Stimulated activated memory B cell treated with anti-CD40 and anti-IgM and Interleukin-4, amounts not matched to agents 10 μg/mL and 1 μg/mL and 100 μg/mL, for 72 hours (primary cell): ENCODE measurements around the gene ESRRB.
"Not testable (repeated sequence)": the region's sequence is repeated elsewhere in the genome, so short reads cannot be mapped to it uniquely, and the experiment has no call there.

ENCODE experiments used
- ATAC-seq: fragments of 150-1000 bp; cut with Tn5 transposase; 2 replicates; pipeline ENCODE4 v1.10.0; 2021
- H3K27ac Mint-ChIP-seq: one replicate; pipeline ENCODE4 v1.8.0; 2022; ENCODE audit warnings: mild to moderate bottlenecking, mixed read lengths
- H3K27me3 Mint-ChIP-seq: one replicate; pipeline ENCODE4 v1.8.0; 2022; ENCODE audit warnings: mixed read lengths
- H3K36me3 Mint-ChIP-seq: one replicate; pipeline ENCODE4 v1.8.0; 2022; ENCODE audit warnings: mixed read lengths
- H3K4me1 Mint-ChIP-seq: one replicate; pipeline ENCODE4 v1.8.0; 2022; ENCODE audit warnings: mixed read lengths
- H3K4me3 Mint-ChIP-seq: one replicate; pipeline ENCODE4 v1.8.0; 2022; ENCODE audit warnings: mild to moderate bottlenecking, moderate library complexity, mixed read lengths
- H3K9me3 Mint-ChIP-seq: one replicate; pipeline ENCODE4 v1.8.0; 2022; ENCODE audit warnings: mixed read lengths

Gene ESRRB

DNA sequence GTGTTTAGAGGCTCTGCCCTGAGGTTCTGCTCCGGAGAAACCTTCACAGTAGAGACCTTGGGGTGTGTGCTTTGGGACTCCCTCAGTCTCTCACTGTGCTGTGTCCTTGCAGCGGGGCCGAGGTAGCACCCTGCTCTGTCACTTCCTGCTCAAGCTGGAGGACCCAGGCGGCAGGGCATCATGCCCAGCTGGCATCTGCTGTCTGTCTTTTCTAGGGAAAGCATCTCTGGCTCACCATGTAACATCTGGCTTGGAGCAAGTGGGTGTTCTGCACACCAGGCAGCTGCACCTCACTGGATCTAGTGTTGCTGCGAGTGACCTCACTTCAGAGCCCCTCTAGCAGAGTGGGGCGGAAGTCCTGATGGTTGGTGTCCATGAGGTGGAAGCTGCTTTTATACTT lies 124.5 kb downstream of the ESRRB start:
- Mint-ChIP-seq H3K4me1 (peaks cover 9% of the 10 kb centered on the region), H3K27me3 (peaks cover 45% of the 10 kb centered on the region), H3K9me3 (no peaks in the 10 kb centered on the region), H3K27ac (no peak overlapping the region), H3K36me3 (no peaks in the 10 kb centered on the region), H3K4me3 (no peak overlapping the region)
- no peak for ATAC-seq

DNA sequence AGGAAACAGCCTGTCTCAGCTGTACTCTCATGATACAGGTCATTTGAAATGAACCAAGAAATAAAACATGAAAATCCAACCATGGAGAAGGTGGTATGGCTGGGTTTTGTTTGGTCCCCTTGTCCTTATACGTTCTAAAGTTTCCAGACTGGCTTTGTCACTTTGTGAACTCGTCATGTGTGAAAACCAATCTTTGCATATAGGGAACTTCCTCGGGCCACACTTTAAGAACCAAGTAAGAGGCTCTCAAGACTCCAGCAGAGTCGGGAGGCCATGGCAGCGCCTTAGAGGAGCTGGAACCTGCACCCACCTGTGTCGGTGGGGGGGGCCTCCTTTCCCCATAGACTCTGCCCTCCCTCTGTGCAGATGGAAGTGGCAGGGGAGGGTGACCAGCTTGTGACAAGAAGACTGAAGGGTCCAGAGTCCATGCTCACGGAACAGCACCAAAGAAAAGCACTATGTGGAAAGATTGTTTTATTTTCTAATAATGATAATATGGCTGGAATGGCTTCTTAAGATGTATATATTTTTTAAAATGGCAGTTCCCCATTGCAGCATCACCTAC lies 125.3 kb downstream of the ESRRB start:
- no peak for ATAC-seq
- peaks cover 9% of the 10 kb centered on the region for H3K4me1 Mint-ChIP-seq
- no peak overlapping the region for H3K4me3 Mint-ChIP-seq
- H3K9me3 Mint-ChIP-seq = no peaks in the 10 kb centered on the region
- no peaks in the 10 kb centered on the region for H3K36me3 Mint-ChIP-seq
- no peak overlapping the region for H3K27ac Mint-ChIP-seq
- H3K27me3 Mint-ChIP-seq = peaks cover 40% of the 10 kb centered on the region

DNA sequence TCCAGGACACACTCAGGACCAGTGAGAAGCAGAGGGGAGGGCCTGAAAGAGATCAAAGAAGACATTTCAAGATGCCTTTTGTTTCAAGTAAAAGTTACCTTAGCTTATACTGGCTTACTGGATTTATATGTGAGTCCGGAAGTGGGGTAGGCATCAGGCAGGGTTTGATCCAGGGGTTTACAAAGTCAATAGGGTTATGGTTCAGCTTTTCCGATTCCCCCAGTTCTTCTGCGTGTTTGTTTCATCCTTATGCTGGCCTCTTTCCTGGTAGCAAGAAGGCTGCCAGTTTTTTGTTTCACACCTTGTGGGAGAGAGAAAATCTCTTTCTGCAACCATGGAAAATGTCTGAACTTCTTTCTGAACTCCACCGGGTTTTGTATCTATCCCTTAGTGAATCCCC lies 126.3 kb downstream of the ESRRB start:
- Mint-ChIP-seq H3K27me3 (peaks cover 34% of the 10 kb centered on the region), H3K36me3 (no peaks in the 10 kb centered on the region), H3K4me1 (peaks cover 9% of the 10 kb centered on the region), H3K27ac (no peak overlapping the region), H3K4me3 (no peak overlapping the region), H3K9me3 (no peaks in the 10 kb centered on the region)
- no peak for ATAC-seq

DNA sequence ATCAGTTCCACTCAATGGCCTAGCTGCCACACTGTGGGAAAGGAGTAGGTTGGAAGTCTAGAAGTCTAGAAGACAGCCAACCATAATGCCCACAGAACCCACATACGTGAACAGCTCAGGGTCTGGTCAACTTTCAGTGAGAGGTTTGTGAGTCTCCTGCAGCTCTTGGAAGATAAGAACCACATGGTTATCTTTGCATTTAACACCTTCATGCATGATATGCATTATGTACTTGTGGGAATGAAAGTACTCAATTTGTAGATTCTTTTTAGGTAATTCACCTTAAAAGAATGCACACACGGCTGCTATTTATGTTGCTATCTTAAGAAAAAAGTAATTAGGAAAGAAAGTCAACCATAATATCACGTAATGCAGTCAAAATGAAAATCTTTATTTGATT lies 126.7 kb downstream of the ESRRB start:
- H3K9me3 Mint-ChIP-seq = no peaks in the 10 kb centered on the region
- no peak overlapping the region for H3K27ac Mint-ChIP-seq
- ATAC-seq = no peak
- H3K4me3 Mint-ChIP-seq = no peak overlapping the region
- H3K36me3 Mint-ChIP-seq = no peaks in the 10 kb centered on the region
- peaks cover 9% of the 10 kb centered on the region for H3K4me1 Mint-ChIP-seq
- peaks cover 34% of the 10 kb centered on the region for H3K27me3 Mint-ChIP-seq

DNA sequence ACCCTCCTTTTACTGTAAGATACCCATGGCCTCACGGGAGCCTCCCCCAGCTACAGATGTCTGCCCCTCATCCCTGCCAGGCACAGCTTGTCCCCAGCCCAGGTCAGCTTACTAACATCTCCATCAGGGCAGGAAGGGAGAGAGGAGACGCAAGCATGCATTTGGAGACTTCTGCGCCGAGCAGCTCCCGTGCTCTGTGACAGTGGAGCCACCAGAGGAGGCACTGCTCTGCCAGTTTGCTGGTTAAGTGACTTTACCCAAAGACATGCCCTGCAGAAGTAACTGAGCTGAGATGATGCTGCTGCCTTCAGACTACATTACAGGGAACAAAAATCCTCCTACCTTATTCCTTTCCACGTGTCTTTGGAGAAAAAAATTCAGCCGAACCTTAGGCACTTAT lies 133.4 kb downstream of the ESRRB start:
- Mint-ChIP-seq H3K4me3 (no peak overlapping the region), H3K4me1 (no peaks in the 10 kb centered on the region), H3K27me3 (peaks cover 22% of the 10 kb centered on the region), H3K9me3 (no peaks in the 10 kb centered on the region), H3K27ac (no peak overlapping the region), H3K36me3 (no peaks in the 10 kb centered on the region)
- ATAC-seq = no peak

DNA sequence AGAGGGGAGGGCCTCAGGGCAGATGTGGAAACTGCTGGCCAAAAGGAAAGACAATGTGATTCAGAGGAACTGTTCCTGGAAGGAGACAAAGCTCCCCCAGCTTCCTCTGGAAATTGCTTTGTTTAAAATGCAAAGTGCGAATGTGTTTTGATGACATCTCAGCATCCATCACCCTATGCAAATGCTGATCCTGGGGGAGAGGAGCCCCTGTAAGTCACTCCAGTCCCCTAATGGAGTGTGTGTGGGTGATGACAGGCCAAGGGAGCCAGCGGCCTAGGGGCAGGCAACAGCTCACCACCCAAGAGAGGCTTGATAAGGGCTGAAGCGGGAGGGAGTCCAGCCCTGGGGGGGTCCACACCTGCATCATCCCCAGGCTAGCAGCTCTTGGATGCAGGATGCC lies 134.2 kb downstream of the ESRRB start:
- Mint-ChIP-seq H3K27me3 (peaks cover 24% of the 10 kb centered on the region), H3K9me3 (no peaks in the 10 kb centered on the region), H3K4me1 (no peaks in the 10 kb centered on the region), H3K36me3 (no peaks in the 10 kb centered on the region), H3K27ac (no peak overlapping the region), H3K4me3 (no peak overlapping the region)
- ATAC-seq = no peak

DNA sequence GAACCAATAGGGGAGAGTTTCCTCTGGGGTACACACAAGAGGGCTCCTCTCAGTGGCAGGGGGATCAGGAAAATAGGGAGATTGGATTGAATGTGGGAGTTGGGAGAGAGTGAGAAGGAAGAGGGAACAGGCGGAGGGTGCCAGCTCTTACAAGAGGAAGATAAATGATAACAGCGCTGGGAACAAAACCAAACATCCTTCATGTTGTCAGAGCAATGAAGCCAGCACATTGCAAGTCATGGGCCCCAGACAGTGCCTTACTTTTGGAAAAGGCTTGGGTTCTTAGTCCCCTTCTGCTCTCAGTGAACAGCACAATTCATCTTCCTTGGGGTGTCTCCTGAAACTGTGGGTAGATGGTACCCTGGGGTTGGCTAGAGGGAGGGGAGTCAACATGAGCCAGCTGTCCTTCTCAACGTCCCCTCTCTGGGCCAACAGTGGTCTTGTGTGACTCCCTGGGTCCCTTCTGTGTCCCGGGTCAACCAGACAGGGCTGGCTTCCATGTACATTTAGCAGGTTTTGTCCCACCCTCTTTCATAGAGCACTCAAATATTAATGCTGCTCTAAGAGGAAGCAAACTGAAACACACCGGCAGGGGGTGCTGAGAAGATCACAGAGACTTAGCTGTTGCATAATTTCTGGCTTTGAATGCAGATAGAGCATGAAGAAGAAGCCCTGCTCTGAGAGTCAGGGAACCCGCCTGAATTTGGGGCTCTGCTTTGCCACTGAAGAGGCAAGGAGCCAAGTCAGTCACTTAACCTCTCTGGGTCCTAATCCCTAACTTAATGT lies 138.5 kb downstream of the ESRRB start:
- H3K4me3 Mint-ChIP-seq = no peak overlapping the region
- H3K27me3 Mint-ChIP-seq = peaks cover 20% of the 10 kb centered on the region
- no peaks in the 10 kb centered on the region for H3K36me3 Mint-ChIP-seq
- no peak overlapping the region for H3K27ac Mint-ChIP-seq
- H3K4me1 Mint-ChIP-seq = no peaks in the 10 kb centered on the region
- no peaks in the 10 kb centered on the region for H3K9me3 Mint-ChIP-seq
- no peak for ATAC-seq

DNA sequence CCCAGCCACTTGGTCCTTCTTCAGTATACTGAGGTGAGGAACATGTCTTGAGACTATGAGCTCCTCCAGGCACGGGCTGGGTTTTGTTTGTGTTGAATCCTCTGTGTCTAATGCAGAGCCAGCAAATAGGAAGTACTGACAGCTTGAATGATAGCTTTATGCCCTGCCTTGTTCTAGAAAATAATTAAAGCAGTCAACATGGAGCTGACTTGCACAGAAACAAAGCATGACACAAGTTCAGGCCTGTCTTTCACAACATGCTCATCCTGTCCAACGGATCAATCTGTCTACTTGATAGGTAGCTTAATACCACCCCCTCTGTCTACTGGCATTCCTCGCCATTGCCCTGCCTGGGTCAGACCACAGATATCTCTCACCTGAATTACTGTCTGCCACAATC lies 140.9 kb downstream of the ESRRB start:
- H3K36me3 Mint-ChIP-seq = no peaks in the 10 kb centered on the region

DNA sequence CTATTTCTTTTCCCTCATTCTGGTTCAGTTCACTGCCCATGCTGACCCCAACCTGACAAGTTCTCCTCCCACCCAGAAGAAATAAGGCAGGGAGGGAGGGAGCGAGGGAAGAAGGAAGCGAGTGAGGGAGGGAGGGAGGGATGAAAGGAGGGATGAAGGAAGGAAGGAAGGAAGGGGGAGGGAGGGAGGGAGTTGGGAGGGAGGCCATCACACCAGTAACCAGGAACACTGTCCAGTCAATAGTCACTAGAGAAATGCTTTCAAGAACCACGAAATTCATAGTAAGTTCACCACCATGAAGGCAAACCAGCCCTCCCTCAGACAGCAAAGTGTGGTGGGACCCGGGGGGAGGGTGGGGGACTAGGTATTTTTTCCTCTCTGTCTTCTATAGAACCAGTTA lies 142.4 kb downstream of the ESRRB start:
- H3K9me3 Mint-ChIP-seq = peaks cover 11% of the 10 kb centered on the region
- H3K4me3 Mint-ChIP-seq = no peak overlapping the region
- no peak overlapping the region for H3K27ac Mint-ChIP-seq
- H3K4me1 Mint-ChIP-seq = no peaks in the 10 kb centered on the region
- no peak for ATAC-seq
- H3K36me3 Mint-ChIP-seq = no peaks in the 10 kb centered on the region
- peaks cover 30% of the 10 kb centered on the region for H3K27me3 Mint-ChIP-seq

More for the DNA sequence above, 140.9 kb downstream of the ESRRB start:
- ATAC-seq = peak; percentile 36
- H3K4me1 Mint-ChIP-seq = no peaks in the 10 kb centered on the region
- peaks cover 6% of the 10 kb centered on the region for H3K9me3 Mint-ChIP-seq
- no peak overlapping the region for H3K4me3 Mint-ChIP-seq
- H3K27ac Mint-ChIP-seq = no peak overlapping the region
- H3K27me3 Mint-ChIP-seq = peaks cover 23% of the 10 kb centered on the region

DNA sequence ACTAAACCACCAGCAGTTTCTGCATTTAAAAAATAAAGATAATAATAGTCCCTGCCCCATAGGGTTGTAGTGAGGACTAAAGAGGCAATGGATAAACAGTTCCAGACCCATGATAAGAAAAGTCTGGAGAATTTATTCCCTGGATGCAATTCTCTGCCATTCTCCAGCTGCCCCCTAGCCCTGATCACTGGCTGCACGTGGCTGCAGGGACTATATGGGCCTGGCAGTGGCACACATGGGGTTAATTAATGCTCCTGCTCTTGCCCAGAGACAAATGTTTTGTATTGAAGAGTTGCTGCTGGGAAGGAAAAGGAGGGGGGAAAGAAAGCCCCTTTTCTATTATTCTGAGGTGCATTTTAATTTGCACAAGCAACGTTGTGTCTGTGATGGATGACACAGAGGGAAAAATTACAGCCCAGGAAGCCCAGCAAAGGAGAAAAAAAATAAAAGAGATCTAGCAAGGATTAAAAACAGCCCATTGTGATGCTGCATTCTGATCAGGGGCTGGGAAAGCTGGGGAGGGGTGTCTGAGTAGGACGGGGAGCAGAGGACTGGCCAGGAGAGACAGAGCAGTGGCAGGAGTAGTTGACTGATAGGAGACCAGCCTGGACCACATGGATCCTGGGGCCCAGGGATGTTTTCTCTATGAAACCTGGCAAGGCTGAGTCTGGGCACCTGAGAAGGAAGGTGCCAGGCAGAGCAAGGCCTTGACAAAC lies 149.3 kb downstream of the ESRRB start:
- Mint-ChIP-seq H3K4me3 (no peak overlapping the region), H3K4me1 (no peaks in the 10 kb centered on the region), H3K9me3 (peaks cover 11% of the 10 kb centered on the region), H3K36me3 (no peaks in the 10 kb centered on the region), H3K27me3 (peaks cover 38% of the 10 kb centered on the region), H3K27ac (no peak overlapping the region)
- no peak for ATAC-seq

DNA sequence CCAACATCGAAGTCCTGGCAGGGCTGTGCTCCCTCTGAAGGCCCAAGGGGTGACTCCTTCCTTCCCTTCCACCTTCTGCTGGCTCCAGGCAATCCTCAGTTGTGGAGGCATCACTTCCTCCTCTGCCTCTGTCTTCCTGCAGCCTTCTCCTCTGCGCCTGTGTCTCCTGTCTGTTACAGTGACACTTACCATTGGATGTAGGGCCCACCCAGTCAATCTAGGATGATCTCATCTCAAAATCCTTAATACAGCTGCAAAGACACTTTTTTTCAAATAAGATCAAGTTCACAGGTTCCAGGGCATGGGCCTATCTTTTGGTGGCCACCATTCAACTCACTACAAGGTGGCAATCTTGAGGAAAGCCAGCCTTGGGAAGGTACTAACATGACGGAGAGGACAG lies 155.1 kb downstream of the ESRRB start:
- H3K4me1 Mint-ChIP-seq = no peaks in the 10 kb centered on the region
- peaks cover 14% of the 10 kb centered on the region for H3K27me3 Mint-ChIP-seq
- H3K9me3 Mint-ChIP-seq = no peaks in the 10 kb centered on the region
- no peak overlapping the region for H3K4me3 Mint-ChIP-seq
- no peak for ATAC-seq
- H3K36me3 Mint-ChIP-seq = no peaks in the 10 kb centered on the region
- no peak overlapping the region for H3K27ac Mint-ChIP-seq

DNA sequence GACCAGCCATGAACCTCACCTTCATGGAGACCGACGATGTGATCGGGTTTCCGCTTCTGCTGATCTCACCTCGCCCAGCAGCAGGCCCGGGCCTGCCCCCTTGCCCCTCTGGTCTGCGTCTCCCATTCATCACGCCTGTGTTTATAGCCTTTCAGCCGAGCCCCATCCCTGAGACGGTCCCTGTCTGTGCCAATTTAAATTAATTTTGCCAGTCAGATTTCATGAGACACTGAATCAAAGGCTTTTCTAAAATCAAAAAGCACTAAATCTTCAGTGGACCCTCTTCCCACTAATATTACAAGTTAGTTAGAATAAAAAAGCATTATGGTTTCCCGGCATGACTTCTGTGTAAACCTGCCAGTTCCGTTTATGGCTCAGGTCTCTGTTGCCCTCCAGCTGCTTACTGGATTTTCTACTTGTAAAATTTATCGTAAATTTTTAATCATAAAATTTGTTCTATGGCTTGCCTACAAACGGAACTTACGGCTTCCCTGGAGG lies 155.9 kb downstream of the ESRRB start:
- Mint-ChIP-seq H3K4me1 (no peaks in the 10 kb centered on the region), H3K9me3 (no peaks in the 10 kb centered on the region), H3K27me3 (peaks cover 12% of the 10 kb centered on the region), H3K27ac (no peak overlapping the region), H3K4me3 (no peak overlapping the region), H3K36me3 (no peaks in the 10 kb centered on the region)
- no peak for ATAC-seq

DNA sequence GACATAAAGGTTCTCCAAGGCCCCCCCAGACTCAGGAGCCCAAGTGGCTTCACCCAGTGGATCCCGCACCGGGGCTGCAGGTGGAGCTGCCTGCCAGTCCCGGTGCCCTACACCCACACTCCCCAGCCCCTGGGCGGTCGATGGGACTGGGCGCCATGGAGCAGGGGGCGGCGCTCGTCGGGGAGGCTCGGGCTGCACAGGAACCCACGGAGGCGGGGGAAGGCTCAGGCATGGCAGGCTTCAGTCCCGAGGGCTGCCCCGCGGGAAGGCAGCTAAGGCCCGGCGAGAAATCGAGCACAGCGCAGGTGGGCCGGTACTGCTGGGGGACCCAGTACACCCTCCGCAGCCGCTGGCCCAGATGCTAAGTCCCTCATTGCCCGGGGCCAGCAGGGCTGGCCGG lies 160.7 kb downstream of the ESRRB start:
- H3K4me3 Mint-ChIP-seq, H3K27ac Mint-ChIP-seq, H3K36me3 Mint-ChIP-seq, ATAC-seq, H3K9me3 Mint-ChIP-seq, H3K4me1 Mint-ChIP-seq: not testable (repeated sequence)
- H3K27me3 Mint-ChIP-seq = peaks cover 18% of the 10 kb centered on the region

DNA sequence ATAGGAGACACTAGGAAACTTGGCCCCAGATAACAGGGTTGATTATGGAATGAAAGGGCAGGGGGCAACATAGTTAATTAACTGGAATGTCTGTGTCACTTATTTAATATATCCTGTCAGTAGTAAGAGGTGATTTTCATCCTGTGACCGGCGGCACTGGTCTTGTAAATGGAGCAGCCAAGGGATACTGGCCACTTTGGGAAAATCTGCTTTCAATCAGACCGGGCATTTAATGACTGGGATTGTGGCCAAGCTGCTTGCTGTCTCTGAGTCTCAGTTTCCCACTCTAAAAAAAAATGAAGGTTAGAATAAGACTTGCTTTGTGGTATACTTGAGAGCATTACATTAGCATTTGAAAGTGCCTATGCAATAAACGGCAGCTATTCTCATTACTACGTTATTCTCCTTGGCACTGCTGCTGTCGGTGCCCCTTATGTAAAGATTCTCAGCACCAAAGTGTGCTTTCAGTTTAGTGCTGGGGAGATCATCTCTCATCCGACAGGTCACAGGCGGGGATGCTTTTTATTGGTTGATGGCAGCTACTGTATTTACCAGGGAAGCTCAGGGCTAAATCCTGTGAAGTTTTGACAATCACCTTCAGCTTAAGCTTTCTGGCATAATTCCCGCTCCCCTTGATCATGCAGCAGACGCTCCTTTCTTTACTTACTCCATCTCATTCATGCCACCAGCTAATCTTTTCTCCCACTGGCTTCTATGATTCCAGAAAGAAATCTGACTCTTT lies 162.1 kb downstream of the ESRRB start:
- Mint-ChIP-seq H3K4me3 (no peak overlapping the region), H3K27ac (no peak overlapping the region), H3K4me1 (no peaks in the 10 kb centered on the region), H3K27me3 (peaks cover 12% of the 10 kb centered on the region), H3K9me3 (no peaks in the 10 kb centered on the region), H3K36me3 (no peaks in the 10 kb centered on the region)
- no peak for ATAC-seq

DNA sequence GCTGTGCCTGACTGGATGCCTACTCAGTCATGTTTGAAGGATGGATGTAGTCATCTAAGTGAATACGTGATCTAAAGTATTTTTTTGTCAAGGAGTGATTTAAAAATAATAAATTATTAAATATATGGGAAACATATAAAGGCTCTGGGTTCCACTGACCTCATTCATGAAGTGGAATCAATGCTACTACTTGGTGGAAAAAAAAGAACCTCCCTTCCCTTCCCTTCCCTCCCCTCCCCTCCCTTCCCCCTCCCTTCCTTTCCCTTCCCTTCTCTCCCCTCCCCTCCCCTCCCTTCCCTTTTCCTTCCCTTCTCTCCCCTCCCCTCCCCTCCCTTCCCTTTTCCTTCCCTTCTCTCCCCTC lies 162.7 kb downstream of the ESRRB start:
- H3K36me3 Mint-ChIP-seq = no peaks in the 10 kb centered on the region
- H3K27ac Mint-ChIP-seq = no peak overlapping the region
- ATAC-seq = no peak
- peaks cover 12% of the 10 kb centered on the region for H3K27me3 Mint-ChIP-seq
- no peaks in the 10 kb centered on the region for H3K9me3 Mint-ChIP-seq
- no peak overlapping the region for H3K4me3 Mint-ChIP-seq
- no peaks in the 10 kb centered on the region for H3K4me1 Mint-ChIP-seq
